Measurements from ENCODE around the gene IQSEC1. TPM values are rescaled to one million over a fixed set of nuclear protein-coding genes. Genes with fewer than 3 reads are reported as not detected.

IQSEC1 gene
- total RNA-seq, 1 donor from 2014 or later, result 70.1 TPM

DNA sequence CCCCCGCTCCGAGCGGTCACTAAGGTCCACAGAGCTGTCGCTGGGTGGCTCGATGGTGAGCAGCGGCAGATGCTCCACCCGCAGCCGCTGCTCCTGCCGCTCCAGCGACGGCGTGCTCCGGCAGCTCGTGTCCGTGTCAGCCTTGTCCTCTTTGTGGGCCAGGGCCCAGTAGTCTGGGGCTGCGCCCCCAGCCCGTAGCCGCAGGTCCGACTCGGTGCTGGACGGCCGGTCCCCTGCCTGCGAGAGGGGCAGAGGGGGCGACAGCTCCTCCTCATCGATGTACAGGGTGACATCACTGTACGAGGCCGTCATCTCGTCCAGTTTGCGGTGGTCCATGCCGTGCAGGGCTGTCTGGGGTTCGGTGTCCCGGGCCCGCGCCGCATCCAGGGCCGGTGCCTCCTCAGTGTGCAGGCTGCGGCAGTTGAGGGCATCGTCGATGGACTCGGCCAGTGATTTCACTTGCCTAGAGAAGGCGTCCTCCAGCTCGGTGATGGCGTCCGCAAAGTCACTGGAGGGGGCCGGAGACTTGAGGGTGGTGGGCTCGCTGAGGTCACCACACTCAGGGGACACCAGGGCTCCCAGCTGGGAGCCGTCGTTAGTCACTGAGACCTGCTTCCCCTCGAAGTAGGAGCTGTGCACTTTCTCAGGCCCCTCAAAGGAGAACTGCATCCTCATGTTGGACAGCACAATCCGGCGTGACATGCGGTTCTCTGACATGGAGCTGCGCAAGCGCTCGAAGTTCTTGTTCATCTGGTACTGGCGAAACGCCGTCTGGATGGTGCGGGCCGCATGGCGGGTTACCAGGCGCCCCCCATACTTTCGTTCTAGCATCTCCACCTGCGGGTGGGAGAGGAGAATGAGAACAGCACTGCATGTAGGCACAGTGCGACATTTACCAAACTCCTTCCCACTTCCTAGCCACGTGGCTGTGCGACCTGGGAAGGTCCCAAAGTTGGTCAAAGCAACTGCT, 137.1 kb downstream of the IQSEC1 start:
- DNase-seq (ENCODE audit: low spot score), result no peak

DNA sequence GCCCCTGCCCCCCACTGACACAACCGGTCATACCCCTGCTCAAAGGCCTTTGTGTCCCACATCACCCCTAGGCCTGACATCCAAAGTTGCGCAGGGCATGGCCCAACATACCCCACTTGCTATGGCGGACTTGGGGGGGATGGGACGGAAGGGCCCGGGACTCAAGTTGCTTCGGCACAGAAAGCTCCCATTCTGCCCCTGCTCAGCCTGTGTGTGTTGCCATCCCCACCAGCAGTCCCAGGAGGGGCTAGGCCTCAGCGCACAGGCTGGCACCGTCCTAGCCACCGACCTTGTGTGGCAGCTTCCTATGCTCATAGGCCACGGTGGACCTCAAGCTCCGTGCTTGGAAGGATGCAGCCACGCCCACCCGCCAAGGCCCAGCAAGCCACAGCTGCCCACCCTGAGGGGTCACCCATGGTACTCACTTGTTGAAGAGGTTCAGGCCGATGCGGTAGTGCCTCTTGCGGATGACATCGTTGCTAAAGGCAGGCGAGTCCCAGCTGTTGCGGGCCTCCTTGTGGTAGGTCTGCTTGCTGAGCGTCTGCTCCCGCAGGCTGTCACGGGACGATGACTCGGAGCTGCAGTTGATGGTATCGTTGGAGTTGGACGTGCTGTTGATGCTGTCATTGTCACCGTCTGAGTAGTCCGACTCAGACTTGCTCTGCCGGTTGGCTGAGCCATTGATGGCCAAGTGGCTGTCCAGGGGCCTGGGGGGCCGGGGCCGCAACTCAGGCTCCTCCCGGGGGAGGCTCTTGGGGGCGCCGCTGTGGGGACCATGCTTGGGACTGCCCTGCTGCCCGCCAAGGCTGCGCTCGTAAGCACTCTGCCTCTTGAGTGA, 138.0 kb downstream of the IQSEC1 start:
- no peak for DNase-seq (ENCODE audit: low spot score)

DNA sequence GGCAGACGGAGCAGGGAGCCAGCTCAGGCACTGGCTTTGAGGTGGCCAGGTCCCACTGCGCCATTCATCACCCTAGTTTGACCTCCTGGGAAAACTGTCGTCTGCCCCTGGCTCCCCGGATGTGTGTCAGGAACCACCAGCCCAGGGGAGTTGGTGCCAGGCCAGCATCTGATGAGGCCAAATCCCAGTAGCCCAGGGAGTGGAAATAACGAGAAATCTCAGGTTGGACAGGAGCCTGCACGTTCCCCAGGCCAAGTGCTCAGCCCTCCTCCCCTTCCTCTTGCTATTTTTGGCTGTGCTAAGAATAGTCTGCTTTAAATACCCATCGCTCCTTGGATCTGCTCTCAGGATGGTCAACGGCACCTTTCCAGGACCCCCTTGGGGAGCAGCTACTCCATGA, 138.8 kb downstream of the IQSEC1 start:
- DNase-seq (ENCODE audit: low spot score), result no peak

DNA sequence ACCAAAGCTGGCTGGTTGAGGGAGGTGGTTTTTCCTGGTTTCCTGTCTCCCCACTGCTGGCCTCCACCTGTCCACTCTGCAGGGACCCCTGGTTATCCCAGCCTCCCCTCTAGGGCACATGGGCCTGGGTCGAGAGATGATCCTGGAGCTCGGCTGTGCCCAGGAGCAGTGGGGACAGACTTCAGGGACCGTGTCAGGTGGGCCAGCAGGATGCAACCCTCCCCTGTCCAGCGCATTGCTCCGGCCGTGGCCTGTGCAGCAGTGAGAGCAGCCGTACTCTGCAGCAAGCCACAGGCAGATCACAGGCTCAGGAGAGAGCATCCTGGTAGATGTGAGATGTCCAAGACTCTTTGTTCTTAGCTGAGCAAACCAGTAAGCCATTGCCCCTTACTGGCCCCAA, 139.3 kb downstream of the IQSEC1 start:
- DNase-seq (ENCODE audit: low spot score), result no peak

DNA sequence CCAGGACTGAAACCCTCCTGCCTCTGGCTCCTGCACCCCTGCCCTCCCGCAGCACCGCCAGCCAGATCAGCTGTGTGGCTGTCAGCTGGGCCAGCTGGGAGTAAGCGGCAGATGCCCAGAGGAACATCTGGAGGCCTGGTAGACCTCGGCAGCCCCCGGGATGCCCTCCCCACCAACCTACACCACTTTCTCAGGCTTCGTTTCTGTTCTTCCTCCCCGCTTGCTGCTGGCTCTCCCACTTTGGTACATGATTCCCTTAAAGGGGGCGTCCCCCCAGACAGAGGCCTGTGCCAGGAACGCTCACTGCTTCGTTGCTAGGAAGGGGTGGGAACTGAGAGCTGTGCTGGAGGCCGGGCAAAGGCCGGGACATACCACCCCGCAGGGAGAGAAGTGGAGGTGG, 140.5 kb downstream of the IQSEC1 start:
- DNase-seq (ENCODE audit: low spot score), result no peak

DNA sequence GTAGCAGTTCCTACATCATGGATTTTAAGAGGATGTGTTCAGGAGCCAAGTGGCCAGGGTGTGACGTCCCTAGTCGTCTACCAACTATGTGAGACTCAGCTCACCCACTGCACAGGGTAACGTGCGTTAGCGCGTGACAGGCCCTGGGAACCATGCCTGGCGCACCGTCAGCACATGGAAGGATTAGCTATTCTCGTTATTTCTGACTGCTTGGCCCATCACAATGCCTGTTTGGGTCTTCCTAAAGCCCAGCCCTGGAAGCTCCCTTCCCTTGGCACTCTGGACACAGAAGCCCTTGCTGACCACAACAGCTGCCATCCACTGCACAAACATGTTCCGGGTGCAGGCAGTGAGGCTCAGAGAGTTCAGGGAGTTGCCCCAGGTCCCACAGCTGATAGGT, 140.9 kb downstream of the IQSEC1 start:
- no peak for DNase-seq (ENCODE audit: low spot score)

DNA sequence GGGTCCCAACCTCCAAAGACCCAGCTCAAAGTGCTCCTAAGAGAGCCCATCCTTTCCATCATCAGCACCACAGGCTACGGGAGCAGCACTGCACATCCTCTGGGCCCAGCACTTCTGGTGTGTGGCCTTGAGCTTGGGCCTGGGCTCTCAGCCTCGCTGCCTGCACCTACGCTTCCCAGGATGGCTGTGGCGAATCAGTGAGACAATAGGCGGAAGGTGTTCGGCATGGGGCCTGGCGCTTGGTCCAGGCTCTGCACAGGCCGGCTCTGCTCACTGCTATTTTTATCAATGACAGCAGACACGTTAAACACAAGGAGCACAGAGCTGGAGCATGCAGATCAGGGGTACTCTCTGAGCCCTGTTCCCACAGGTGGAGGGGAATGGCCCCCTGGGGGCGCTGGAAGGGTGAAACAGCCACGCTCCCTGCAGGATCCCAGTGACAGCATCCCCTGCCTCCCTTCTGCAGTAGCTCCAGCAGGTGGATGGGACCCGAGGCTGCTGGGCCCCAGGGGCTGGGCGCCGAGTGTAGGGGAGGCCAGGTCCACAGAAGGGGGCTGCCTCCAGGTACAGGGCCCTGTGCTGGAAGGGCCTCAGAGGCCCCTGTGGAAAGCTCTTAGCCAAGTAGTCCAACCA, 141.8 kb downstream of the IQSEC1 start:
- no peak for DNase-seq (ENCODE audit: low spot score)

DNA sequence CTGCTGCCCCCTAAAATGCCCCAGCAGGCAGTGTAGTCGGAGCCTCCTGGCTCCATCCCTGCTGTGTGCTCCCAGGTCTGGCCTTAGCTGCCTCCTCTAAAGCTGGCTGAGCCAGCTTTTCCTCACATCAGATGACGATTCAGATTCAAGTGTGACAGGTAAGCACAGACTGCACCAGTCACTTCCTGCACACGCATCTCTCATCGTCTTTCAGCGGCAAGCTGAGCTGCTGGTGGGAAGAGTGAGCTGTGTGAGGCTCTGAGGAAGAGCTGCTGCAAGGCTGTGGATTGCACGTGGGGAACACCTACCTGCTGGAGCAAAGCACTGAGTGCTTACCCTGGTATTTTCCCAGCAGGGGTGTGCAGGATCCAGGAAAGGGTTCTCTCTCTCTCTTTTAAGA, 143.4 kb downstream of the IQSEC1 start:
- DNase-seq (ENCODE audit: low spot score), result no peak

DNA sequence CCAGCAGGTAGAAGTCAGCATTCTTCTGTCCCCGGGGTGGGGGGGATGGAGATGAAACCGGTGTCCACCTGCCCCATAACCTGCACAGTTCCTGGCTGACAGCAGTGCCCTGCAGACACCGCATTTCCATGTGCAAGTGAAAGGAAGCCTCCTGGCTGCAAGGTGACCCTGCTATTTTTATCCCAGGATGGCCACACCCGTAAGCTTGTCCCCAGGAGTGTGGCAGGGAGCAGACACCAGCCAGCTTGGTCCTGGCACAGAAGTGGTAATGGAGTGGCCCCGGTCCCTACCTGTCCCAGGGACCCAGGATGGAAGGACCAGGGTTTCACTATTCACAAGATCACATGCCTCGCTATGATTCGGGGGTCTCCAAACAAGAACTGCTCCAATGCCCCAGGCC, 146.6 kb downstream of the IQSEC1 start:
- no peak for DNase-seq (ENCODE audit: low spot score)

DNA sequence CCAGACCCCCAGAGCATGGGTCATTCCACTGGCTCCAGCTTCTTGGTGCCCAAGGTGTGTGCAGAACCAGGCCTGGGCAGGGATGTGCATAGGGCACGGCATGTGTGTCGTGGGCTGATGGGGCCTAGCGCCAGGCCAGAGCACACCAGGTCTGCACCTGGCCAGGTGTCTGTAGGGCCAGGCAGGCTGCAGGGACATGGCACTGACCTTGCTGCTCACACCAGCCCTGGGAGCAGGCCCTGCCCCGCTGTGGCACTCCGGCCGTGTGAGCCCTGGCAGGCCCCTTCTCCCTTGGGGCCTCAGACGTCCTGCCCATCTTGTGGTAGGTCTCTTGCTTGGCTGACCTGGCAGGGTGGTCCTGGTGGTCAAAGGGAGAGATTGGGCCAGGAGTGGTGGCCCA, 147.6 kb downstream of the IQSEC1 start:
- no peak for DNase-seq (ENCODE audit: low spot score)

DNA sequence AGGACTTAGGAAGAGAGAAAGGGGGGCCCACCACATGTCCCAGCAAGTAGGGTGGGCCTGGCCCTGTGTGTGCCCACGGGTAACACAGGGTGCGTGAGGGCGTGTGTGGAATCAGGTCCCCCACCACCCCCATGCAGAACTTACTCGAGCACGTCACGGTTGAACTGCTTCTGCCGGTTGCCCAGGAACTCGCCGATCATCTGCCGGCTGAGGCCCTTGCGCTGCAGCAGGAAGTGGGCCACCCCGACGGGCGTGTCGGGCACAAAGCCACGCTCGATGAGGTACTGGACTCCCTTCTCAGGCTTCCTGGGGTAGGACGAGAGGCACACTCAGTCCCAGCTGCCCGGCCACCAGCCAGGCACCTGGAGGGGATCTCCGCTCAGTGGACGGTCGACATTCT, 148.8 kb downstream of the IQSEC1 start:
- no peak for DNase-seq (ENCODE audit: low spot score)

DNA sequence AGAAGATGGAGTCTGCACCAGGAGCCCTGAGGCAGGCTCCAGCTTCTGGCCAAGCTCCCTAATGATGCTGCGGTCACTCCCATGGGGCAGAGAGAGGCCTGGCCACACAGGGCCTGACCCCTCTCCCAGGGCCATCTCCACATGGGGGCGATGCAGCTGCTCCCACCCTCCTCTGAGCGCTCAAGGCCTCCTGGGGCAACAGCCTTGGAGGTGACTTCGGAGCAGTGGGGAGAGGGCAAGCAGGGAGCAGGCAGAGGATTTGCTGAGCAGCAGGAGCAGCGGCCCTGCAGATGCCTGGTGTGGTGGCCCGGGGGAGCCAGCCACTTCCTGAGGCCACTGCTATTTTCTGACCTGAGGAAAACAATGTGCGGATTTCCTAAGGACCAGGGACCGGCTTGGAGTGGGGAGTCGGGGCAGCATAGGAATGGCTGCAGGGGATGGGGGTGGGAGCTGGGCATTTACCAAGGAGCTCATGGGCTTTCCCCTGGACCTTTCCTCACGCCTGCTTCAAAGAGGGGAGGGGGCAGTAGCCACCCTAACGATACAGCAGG, 150.3 kb downstream of the IQSEC1 start:
- no peak for DNase-seq (ENCODE audit: low spot score)

DNA sequence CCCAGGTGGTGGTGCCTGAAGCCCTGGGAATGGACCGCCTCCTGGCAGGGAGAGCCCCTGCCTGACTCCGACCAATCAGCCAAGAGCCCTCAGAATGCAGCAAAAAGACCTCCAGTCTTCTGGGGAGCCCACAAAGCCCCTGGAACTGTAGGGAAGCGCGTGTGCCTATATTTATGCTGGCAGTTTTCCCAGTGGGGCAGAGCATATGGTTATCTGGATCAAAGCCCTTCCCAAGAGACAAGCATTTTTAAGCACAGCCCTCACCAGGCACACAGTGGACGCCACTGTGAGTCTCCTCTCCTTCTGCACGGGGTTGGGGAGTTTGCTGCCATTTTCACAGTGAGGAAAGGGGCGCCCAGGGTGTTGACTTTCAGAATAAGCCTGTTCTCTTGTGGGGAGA, 150.9 kb downstream of the IQSEC1 start:
- no peak for DNase-seq (ENCODE audit: low spot score)

DNA sequence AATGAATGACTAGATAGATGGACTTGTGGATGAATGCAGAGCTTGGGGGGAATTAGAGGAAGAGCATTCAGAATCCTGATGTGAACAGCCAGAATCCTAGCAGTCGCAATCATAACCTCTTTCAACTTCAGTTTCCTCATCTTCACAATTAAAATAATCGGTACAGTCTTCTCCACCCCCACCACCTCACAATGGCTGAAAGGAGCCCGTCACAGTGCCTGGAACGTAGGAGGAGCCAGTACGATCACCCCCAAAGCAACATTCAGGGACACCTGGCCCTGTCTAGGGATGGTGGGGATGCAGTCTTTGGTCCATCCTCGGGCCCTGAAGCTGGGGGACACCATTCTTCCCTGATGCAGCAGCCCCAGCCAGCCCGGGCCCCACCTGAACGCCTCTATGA, 151.5 kb downstream of the IQSEC1 start:
- no peak for DNase-seq (ENCODE audit: low spot score)

DNA sequence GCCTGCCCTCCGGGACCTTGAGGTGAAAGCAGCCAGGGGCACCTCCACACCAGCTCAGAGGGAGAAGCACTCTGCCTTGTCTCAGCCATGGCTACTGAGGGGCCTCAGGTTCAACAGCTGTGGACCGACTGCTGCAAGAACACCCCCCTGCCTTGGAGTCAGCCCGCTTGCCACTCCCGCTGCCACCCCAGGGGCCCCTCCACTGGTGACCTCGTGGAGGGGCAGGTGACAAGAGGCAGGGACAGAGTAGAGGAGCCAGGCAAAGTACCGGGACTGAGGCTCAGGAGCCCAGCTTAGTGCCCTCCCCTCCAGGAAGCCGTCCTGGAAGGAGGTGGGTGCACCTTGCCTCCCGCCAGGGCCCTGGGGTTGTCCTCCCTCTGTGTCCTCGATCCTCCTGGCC, 152.3 kb downstream of the IQSEC1 start:
- DNase-seq (ENCODE audit: low spot score), result no peak

DNA sequence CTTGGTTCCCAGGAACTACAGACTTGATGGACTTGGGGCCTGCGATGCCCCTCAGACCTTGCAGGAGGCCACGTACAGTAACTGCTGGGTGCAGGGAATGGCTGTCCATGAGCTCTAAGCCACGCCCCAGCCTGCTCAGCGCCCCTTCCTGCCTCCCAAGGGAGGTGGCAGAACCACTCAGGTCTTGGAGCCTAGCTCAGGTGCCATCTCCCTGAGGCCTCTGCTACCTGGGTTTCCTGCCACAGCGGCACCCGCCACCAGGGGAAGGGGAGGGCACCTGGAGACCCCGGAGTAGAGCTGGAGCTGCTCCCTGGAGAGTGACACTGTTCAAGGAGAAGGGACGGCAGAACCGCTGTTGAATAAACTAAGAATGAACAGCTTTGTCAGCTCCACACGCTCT, 154.0 kb downstream of the IQSEC1 start:
- no peak for DNase-seq (ENCODE audit: low spot score)

DNA sequence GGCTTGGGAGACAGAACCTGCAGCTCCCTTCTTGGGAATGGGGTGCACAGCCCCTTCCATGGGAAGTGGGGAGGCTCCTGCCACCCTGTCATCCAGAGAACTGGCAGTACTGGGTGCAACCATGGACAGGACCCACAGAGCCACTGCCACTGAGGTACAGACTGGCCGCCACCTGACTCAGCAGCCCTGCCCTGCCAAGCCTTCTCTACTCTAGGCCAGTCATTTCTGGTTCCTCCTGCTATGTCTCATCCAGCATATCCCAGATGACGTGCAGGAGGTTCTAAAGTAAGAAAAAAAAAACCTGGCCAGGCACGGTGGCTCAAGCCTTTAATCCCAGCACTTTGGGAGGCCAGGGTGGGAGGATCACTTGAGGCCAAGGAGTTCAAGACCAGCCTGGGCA, 155.0 kb downstream of the IQSEC1 start:
- DNase-seq (ENCODE audit: low spot score), result no peak

DNA sequence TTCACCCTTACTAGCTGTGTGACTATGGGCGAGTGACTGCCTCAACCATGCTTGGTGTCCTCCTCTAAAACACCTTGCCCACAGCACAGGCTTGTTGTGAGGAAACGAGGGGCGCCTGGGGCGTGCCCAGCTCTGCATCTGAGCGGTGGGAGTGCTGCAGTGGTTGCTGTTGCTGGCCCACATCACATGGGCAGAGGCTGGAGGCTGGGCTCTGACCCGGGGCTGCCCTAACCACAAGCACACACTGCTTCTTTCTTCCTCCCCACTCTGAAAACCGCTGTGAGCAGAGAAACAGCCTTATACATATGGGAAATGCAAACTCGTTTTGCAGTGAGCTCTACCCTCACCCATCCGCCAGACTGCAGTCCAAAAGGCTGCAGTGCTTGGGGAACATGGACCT, 157.1 kb downstream of the IQSEC1 start:
- no peak for DNase-seq (ENCODE audit: low spot score)

DNA sequence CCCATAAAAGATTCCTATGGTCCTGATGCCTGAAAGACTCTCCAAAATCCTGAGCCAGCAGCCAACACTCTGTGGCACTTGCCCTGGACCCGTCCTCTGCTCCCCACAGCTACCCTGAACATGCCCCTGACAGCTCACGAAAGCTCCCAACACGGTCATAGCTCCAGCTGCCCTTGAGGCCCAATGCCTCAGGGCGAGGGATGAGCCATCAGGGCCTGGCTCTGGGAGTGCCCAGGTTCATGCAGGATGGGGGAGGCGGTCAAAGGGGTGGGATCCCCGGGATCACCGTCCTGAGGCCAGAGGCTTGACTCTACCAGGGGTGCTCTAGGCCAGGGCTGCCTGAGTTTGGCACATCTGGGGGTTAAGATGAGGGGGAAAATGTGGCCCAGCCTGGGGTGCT, 159.1 kb downstream of the IQSEC1 start:
- DNase-seq (ENCODE audit: low spot score), result no peak

DNA sequence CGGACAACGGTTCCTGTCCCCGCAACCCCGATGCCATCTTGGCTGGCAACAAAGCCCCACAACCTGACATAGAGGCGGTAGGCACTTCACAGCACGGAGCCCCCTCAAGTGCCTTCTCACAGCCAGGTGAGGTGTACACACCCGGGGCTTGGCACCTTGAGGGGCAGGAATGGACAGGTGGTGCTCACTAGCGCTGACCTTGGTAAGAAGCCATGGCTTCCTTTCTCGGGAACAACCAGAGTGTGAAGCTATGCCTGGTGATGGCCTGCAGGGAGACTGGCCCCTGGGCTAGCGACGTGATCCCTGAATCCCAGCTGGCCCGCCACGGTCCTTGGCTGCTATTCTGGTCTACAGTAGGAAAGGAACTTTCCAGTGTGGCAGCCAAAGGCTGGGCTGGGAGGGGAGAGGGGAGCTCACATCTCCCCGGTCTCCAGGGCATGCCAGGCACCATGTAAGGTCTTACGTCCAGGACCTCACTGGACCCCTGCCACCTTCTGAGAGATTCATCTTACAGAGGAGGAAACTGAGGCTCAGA, 161.3 kb downstream of the IQSEC1 start:
- no peak for DNase-seq (ENCODE audit: low spot score)

DNA sequence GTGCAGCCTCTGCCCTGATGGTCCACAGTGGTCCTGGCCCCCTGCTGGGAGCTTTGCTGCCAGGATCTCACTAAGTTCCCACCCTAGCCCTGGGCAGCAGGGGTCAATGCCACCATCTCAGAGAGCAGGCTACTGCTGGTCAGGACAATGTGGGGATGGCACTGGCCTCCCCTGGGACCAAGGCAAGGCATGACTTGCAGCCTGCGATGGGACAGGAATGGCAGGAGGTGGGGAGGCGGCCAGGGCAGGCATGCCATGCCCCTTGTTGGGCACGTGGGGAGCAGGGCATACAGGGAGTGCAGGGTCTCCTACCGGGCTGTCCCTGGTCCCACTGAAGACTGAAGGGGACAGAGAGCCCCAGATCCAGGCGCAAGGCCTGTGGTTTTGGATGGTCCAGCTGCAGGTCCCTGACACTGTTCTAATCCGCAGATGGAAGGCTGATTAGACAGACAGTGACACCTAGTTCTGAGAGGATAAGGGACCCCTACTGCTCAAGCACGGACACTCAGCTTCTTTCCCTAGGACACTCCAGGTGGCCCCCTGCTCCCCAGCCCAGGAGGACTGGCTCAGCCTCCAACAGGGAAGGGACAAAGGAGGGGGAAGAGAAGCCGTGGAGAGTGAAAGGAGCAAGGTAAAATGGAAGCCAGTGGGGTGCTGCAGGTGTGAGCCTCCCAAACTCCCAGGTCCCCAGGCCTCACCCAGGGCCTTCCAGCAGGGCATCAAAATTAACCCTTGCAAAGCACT, 162.7 kb downstream of the IQSEC1 start:
- DNase-seq (ENCODE audit: low spot score), result no peak
